Thyroid gland (tissue), 4 donors: Measurements from ENCODE around the gene CABP2.

Experiments
- CTCF ChIP-seq, 6 experiments: fragments of 200-600 bp in 3 of 6; fragments of 450-650 bp in 3 of 6; sonication (generic) in 3 of 6; IDR thresholded peaks; one replicate each; pipeline ENCODE4 v1.5.1; 2016 to 2019; ENCODE audit warnings: antibody characterized with exemption in 6 of 6, mild to moderate bottlenecking in 2 of 6, inconsistent platforms in 1 of 6, moderate library complexity in 1 of 6
- POLR2A ChIP-seq, 2 donors: fragments of 450-650 bp; IDR thresholded peaks; one replicate each; pipeline ENCODE4 v1.6.1; 2017; ENCODE audit warnings: antibody characterized with exemption in 2 of 2, mild to moderate bottlenecking in 2 of 2, moderate library complexity in 1 of 2

DNA sequence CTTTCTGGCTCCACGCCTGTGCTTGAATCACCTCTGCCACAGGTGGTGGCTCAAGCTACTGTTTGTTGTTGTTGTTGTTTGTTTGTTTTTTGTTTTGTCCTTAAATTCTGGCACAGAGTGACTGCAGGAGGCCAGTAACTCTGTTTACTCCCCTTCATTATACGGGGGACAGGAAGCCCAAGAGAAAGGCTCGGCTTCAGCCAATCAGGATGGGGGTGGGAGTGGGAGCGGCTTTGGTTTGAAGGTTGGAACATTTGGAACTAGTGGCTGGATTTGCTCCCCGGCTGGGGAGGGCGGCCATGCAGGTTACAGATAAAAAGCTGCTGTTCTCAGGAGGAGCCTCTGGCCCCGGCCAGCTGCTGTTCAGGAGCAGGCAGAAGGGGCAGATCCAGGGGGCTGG lies 19.7 kb upstream of the CABP2 start:
- TF ChIP-seq CTCF (IDR thresholded peaks at IDR 0.05), result no peak
- no peak for TF ChIP-seq POLR2A (IDR thresholded peaks at IDR 0.05)
